LNCAP (cell line): ENCODE measurements around the gene OLFML2A.

ENCODE experiments used
- CTCF ChIP-seq: fragments of 450-650 bp; IDR thresholded peaks from 2 replicates; pipeline ENCODE4 v1.5.1; 2017; ENCODE audit warnings: mild to moderate bottlenecking

OLFML2A gene

GRCh38 chr9:124768750-124769548 is 8.0 kb upstream of the OLFML2A start:
- no peak for TF ChIP-seq CTCF

- no peak for TF ChIP-seq CTCF
These were observed 7.2 kb upstream of the OLFML2A start for GRCh38 chr9:124769549-124770358.

DNA sequence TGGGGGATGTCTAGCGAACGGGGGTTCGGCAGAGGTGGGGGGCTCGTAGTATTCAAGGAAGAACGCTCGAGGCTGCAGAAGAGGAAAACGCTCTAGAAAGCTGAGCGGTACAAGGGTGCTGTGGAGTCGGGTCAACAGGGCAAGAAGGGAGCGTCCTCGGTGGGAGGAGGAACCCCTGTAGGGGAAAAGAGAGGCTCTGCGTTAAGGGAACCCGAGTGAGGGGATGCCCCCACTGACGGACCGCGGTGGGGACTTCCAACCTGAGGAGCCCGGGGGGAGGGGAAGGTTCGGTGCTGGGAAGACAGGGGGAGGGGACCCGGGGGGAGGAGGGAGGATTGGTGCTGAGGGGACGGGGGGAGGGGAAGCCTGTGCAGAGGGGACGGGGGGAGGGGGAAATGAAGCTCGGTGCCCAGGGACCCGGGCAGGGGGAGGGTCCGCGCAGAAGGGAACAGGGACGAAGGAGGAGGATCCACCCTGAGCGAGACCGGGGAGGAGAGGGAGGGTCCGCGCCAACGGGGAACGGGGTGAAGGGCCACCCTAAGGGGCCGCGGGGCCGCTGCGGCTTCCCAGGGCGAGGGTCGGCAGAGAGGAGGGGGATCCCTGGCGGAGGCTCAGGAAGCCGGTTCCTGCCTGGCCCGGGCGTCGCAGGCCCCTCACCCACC is 6.4 kb upstream of the OLFML2A start:
- TF ChIP-seq CTCF: no peak

DNA sequence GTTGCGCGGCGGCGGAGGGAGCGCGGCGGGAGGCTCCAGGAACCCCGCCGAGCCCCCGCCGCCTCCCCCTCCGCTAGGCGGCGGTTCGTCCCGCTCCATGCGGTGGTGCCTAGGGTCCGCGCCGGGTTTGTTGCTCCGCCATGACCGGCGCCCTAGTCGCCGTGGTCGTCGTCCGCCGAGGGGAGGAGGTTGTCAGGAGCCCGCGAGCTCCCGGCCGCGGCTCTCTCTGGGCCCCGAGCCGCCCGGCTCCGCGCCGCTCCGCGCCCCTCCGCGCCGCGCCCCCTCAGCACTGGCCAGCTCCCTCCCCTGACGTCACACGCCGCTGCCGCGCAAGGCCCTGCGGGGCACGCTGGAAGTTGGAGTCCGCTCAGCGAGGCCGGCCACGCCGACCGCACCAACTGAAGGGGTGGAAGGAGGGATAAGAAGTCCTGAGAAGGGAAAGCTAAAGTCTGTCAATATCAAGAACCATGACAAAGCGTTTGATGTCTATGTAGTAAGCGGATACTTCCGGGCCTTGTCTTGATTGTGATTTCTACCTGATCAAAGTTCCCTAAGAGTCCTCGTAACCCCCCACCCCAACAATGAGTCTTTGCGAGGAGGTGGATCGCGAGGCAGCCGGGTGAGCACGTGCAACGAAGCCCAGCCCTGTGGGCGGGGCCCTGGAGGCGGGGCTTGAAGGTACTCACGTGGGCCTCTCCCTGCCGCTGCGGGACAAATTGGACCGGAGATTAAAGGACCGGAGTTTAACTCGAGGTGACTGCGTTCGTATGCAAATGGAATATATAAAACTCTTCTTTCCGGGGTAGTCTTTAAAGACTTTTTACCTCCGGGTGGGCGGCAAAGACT is 5.7 kb upstream of the OLFML2A start, which contains the start of gene NR6A1:
Gene NR6A1 (minus strand): TSS at position 291 of the 846 bp plus-strand sequence.
- TF ChIP-seq CTCF: no peak

DNA sequence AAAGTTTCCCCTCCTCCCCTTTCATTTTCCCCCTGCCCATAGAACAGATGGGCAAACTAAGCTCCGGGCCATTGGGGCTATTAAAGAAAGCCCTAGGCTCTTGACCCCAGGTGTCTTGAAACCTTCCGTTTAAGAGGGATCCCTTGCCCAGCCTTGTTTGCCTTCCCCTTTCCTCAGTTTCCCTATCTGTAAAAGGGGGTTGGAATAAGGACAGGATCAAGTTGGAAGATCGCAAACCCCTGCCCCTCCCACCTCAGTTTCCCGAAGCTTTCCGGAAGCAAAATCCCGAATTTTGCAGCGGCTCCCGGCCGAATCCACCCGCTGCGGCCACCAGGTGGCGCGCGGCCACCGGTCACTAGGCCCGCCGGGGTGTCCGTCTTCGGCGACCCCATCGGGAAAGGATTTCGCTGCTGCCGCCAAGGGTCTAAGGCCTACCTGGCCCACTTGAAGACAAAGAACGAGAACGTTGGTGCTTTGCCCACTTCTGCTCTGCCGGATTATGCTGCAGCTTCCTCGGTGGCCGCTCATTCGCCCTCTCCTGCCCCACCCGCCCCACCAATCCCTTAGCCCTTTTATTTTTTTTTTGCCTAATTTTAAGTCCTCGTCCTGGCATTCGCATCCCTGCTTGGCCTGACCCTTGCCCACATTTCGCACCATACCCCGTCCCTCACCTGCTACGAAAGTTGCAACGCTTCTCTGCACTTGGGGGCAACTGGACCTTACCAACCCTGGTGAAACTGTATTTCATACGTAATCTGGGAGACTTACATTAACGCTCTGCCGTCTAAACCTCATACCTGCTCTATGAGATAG is 4.9 kb upstream of the OLFML2A start:
- peak; percentile 94 for TF ChIP-seq CTCF

DNA sequence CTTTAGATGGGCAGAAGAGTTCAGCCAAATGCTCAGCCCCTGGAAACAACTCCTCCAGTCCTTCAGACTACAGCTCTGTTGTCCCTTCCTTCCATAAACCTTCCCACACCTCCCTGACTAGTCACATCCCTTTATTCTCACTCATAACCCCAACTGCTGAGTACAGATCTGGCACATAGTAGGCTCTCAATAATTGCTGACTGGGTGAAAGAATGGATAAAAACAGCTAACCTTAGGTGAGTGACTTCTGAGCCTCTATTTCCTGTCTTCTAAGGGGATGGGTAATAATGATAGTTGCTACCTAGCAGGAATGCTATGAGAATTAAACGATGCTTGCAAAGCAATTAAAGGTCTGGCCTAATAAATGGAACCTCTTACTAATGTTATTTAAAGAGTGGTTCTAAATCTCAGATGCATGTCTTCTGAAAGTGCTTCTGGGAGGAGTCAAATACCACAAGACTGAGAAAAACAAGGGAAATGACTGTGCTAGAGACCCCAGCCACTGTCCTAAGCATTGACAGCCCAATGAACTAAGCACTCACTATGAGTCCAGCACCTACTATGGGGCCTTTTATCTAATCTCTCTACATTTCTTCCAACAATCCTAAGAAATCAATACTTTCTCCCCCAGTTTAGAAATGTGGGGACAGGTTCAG is 3.3 kb upstream of the OLFML2A start:
- TF ChIP-seq CTCF: no peak
